SK-N-SH treated with all-trans-retinoic acid at 6 μM for 48 hours (cell line): ENCODE data around the gene LCN6.

Experiments used
- BACH2 ChIP-seq: fragments of 250-450 bp; sonication (Bioruptor Pico); IDR thresholded peaks from 2 replicates; pipeline ENCODE4 v1.9.0; 2021; ENCODE audit warnings: mild to moderate bottlenecking, borderline replicate concordance
- ESRRG ChIP-seq: fragments of 250-450 bp; sonication (Bioruptor Pico); IDR thresholded peaks from 2 replicates; pipeline ENCODE4 v1.6.1; 2021; ENCODE audit warnings: mild to moderate bottlenecking
- ISL1 ChIP-seq: fragments of 250-450 bp; sonication (Bioruptor Pico); IDR thresholded peaks from 2 replicates; pipeline ENCODE4 v2.1.2; 2022; ENCODE audit warnings: mild to moderate bottlenecking, moderate library complexity
- PPARA ChIP-seq: fragments of 250-450 bp; sonication (Bioruptor Pico); IDR thresholded peaks from 2 replicates; pipeline ENCODE4 v1.5.0; 2020; ENCODE audit warnings: mild to moderate bottlenecking, borderline replicate concordance
- RARB ChIP-seq: fragments of 250-450 bp; sonication (Bioruptor Pico); IDR thresholded peaks from 2 replicates; pipeline ENCODE4 v1.8.0; 2021; ENCODE audit warnings: mild to moderate bottlenecking, moderate library complexity
- SNAI2 ChIP-seq: fragments of 250-450 bp; sonication (Bioruptor Pico); IDR thresholded peaks from 2 replicates; pipeline ENCODE4 v1.5.0; 2020; ENCODE audit warnings: mild to moderate bottlenecking, moderate library complexity
- ZFP3 ChIP-seq: fragments of 250-450 bp; sonication (Bioruptor Pico); IDR thresholded peaks from 2 replicates; pipeline ENCODE4 v1.5.0; 2020; ENCODE audit warnings: mild to moderate bottlenecking, moderate library complexity
- ZNF70 ChIP-seq: fragments of 450-650 bp; formaldehyde crosslinking; IDR thresholded peaks from 2 replicates; pipeline ENCODE4 v1.5.0; 2020; ENCODE audit warnings: mild to moderate bottlenecking, moderate library complexity
- TF ChIP-seq, protein P1 (sequence below): fragments of 250-450 bp; sonication (Bioruptor Pico); IDR thresholded peaks from 2 replicates; pipeline ENCODE4 v1.5.0; 2020; ENCODE audit warnings: mild to moderate bottlenecking, moderate library complexity
- TF ChIP-seq, protein P2 (sequence below): fragments of 250-450 bp; sonication (Bioruptor Pico); IDR thresholded peaks from 2 replicates; pipeline ENCODE4 v1.8.0; 2021; ENCODE audit warnings: low read depth, mild to moderate bottlenecking, moderate library complexity, borderline replicate concordance
- TF ChIP-seq, protein P3 (sequence below): fragments of 250-450 bp; sonication (Bioruptor Pico); IDR thresholded peaks from 2 replicates; pipeline ENCODE4 v1.8.0; 2020; ENCODE audit warnings: mild to moderate bottlenecking, moderate library complexity, borderline replicate concordance

DNA sequence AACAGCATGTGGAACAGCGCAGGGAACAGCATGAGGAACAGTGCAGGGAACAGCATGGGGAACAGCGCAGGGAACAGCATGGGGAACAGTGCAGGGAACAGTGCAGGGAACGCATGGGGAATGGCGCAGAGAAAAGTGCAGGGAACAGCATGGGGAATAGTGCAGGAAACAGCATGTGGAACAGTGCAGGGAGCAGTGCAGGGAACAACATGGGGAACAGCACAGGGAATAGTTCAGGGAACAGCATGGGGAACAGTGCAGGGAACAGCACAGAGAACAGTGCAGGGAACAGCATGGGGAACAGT lies 7.8 kb upstream of the LCN6 start:
- TF ChIP-seq PPARA (CRISPR knock-in tag) = no peak
- TF ChIP-seq SNAI2 (CRISPR knock-in tag) = no peak
- TF ChIP-seq ESRRG (CRISPR knock-in tag) = no peak
- TF ChIP-seq, protein P1, sequence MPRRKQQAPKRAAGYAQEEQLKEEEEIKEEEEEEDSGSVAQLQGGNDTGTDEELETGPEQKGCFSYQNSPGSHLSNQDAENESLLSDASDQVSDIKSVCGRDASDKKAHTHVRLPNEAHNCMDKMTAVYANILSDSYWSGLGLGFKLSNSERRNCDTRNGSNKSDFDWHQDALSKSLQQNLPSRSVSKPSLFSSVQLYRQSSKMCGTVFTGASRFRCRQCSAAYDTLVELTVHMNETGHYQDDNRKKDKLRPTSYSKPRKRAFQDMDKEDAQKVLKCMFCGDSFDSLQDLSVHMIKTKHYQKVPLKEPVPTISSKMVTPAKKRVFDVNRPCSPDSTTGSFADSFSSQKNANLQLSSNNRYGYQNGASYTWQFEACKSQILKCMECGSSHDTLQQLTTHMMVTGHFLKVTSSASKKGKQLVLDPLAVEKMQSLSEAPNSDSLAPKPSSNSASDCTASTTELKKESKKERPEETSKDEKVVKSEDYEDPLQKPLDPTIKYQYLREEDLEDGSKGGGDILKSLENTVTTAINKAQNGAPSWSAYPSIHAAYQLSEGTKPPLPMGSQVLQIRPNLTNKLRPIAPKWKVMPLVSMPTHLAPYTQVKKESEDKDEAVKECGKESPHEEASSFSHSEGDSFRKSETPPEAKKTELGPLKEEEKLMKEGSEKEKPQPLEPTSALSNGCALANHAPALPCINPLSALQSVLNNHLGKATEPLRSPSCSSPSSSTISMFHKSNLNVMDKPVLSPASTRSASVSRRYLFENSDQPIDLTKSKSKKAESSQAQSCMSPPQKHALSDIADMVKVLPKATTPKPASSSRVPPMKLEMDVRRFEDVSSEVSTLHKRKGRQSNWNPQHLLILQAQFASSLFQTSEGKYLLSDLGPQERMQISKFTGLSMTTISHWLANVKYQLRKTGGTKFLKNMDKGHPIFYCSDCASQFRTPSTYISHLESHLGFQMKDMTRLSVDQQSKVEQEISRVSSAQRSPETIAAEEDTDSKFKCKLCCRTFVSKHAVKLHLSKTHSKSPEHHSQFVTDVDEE (CRISPR knock-in tag) = no peak
- no peak for TF ChIP-seq BACH2 (CRISPR knock-in tag)
- no peak for TF ChIP-seq ZFP3 (CRISPR knock-in tag)
- TF ChIP-seq, protein P2, sequence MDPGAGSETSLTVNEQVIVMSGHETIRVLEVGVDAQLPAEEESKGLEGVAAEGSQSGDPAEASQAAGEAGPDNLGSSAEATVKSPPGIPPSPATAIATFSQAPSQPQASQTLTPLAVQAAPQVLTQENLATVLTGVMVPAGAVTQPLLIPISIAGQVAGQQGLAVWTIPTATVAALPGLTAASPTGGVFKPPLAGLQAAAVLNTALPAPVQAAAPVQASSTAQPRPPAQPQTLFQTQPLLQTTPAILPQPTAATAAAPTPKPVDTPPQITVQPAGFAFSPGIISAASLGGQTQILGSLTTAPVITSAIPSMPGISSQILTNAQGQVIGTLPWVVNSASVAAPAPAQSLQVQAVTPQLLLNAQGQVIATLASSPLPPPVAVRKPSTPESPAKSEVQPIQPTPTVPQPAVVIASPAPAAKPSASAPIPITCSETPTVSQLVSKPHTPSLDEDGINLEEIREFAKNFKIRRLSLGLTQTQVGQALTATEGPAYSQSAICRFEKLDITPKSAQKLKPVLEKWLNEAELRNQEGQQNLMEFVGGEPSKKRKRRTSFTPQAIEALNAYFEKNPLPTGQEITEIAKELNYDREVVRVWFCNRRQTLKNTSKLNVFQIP (CRISPR knock-in tag) = no peak
- TF ChIP-seq RARB = no peak
- TF ChIP-seq, protein P3, sequence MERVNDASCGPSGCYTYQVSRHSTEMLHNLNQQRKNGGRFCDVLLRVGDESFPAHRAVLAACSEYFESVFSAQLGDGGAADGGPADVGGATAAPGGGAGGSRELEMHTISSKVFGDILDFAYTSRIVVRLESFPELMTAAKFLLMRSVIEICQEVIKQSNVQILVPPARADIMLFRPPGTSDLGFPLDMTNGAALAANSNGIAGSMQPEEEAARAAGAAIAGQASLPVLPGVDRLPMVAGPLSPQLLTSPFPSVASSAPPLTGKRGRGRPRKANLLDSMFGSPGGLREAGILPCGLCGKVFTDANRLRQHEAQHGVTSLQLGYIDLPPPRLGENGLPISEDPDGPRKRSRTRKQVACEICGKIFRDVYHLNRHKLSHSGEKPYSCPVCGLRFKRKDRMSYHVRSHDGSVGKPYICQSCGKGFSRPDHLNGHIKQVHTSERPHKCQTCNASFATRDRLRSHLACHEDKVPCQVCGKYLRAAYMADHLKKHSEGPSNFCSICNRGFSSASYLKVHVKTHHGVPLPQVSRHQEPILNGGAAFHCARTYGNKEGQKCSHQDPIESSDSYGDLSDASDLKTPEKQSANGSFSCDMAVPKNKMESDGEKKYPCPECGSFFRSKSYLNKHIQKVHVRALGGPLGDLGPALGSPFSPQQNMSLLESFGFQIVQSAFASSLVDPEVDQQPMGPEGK = no peak
- TF ChIP-seq ZNF70 = no peak
- TF ChIP-seq ISL1 (CRISPR knock-in tag) = no peak
